GM19455 (cell line): ENCODE measurements around the gene SLC18A2.
A peak's percentile ranks its signal among the peaks of the same experiment; 100 is the strongest.
"Not testable (repeated sequence)": the region's sequence is repeated elsewhere in the genome, so short reads cannot be mapped to it uniquely, and the experiment has no call there.

Experiments used
- ATAC-seq: cut with Tn5 transposase; IDR thresholded peaks from one replicate; pipeline ENCODE4 v1.9.1; 2021; ENCODE audit not compliant: unreplicated experiment

SLC18A2 gene

GRCh38 chr10:117240621-117241529 lies at the start of gene SLC18A2:
Gene SLC18A2, plus strand, starts transcription at chr10:117241114. Its CDS starts 580 bp downstream, at chr10:117241694.
- no peak for ATAC-seq

DNA sequence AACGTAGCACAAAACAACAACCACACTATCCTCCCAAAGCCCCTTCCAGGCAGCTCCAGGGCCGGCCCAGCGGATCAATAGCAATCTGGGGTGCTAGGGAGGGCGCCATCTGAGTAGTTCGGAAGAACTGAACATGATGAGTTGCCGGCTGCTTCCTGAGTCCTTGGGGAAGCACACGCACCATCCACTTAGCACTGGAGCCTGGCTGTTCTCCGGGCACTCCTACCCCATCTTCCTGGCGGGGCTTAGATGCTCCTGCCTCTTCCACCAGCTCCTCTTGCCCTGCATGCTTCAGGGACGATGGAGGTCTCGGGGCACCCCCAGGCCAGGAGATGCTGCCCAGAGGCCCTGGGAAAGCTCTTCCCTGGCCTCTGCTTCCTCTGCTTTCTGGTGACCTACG lies 43.7 kb upstream of the SLC18A2 start, which contains the start of gene KCNK18:
Gene KCNK18, plus strand, starts transcription at position 301 of the 400 bp plus-strand sequence. Its CDS starts 0 bp downstream, at position 301.
- no peak for ATAC-seq

DNA sequence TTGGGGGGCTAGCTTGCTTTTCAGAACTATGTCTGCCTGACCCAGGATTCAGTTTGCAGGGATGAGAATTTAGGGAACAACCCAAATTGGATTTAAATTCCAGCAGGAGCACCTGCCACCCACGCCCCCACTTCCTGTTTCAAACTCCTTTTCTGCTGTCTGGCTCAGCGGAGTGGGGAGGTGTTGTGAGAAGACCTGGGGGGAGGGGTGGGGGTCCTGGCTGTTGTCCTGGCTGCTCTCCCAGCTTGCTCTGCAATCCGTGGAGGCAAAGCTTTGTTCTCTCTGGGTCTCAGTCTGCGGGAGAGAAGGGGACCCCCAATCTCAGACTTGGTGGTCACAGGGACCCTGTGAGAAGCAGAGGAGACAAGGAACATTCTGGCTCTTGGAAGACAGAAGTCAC lies 42.8 kb upstream of the SLC18A2 start:
- ATAC-seq: no peak

DNA sequence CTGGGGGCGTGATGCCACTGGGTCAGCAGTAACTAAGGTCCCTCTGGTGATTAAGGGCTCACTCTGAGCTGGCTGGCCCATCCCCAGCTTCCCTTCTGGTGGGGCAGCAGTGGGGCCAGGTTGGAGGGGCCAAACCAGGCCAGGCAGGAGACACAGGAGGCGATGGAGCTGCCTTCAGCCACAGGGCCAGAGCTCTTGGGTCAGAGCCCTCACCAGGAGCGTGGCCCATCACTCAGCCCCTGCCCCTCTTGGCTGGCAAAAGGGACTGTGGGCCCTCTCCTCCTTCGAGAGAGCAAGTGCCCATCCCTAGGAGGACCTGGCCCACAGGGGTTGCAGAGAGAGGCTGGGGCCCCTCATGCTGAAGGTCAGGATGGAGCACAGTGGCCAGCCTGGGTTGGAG lies 39.1 kb upstream of the SLC18A2 start:
- no peak for ATAC-seq

DNA sequence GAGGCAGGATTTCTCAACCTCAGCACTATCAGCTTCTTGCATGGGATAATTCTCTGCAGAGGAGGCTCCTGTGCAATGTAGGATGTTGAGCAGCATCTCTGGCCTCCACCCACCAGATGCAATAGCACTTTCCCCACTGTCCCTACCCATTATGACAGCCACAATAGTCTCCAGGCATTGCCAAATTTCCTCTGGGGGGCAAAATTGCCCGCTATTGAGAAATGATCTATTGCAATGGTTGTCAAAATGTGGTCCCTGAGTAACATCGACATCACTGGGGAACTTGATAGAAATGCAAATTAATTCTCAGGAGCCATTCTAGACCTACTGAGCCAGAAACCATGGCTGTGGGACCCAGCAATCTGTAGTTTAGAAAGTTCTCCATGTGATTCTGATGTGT lies 36.6 kb upstream of the SLC18A2 start:
- no peak for ATAC-seq

GRCh38 chr10:117212176-117212575 lies 28.7 kb upstream of the SLC18A2 start:
- no peak for ATAC-seq

GRCh38 chr10:117214401-117214800 lies 26.5 kb upstream of the SLC18A2 start:
- no peak for ATAC-seq

GRCh38 chr10:117215079-117215478 lies 25.8 kb upstream of the SLC18A2 start:
- no peak for ATAC-seq

DNA sequence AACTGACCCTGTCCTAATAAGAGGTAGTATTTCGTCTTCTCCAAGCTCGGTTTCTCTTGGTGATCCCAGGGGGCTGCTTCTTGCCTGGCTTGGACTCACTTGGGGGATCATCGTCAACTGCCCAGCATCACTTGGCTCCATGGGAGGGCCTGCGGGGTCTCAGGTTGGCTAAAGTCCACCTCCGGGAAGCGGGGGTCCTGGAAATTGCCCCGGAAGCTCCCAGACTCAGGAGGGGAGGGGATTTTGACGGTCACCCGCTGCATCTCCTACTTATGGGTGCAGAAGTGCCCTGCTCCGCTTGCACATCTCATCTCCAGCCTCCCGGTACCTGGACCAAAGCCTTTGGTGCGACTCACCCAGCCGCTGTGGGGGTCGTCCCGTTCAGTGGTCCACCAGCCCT lies 24.9 kb upstream of the SLC18A2 start:
- ATAC-seq: no peak

- peak; percentile 87 for ATAC-seq
Observed at GRCh38 chr10:117216611-117217195, 24.2 kb upstream of the SLC18A2 start.

- ATAC-seq: peak; percentile 53
Observed at GRCh38 chr10:117217196-117217761, 23.6 kb upstream of the SLC18A2 start.

- ATAC-seq: no peak
Observed at GRCh38 chr10:117218654-117219053, 22.3 kb upstream of the SLC18A2 start.

DNA sequence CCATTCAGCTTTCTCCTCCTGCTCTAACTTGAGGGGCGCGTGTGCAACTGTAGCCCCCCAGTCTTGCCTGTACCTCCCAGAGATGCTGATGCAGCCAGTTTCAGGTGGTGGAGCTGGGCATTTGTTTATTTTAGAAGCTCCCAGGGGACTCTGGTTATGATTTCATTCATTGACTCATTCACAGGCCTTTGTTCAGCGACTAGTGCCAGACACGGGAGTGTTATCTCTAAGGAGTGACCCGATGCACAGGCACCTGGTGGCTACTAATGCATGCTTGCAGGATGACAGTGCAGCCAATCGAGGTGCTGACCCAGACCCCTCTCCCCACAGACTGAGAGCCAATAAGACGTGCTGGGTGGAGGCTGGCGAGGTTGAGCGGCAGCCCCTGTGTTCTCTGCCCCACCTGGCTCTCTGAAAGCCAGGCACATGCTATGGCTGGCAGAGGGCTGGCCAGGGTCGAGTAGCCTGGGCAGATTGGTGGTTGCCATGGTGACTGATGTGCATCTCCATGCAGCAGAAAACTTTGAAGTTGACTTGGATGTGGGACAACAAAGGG lies 19.7 kb upstream of the SLC18A2 start:
- no peak for ATAC-seq

GRCh38 chr10:117222552-117222951 lies 18.4 kb upstream of the SLC18A2 start:
- no peak for ATAC-seq

DNA sequence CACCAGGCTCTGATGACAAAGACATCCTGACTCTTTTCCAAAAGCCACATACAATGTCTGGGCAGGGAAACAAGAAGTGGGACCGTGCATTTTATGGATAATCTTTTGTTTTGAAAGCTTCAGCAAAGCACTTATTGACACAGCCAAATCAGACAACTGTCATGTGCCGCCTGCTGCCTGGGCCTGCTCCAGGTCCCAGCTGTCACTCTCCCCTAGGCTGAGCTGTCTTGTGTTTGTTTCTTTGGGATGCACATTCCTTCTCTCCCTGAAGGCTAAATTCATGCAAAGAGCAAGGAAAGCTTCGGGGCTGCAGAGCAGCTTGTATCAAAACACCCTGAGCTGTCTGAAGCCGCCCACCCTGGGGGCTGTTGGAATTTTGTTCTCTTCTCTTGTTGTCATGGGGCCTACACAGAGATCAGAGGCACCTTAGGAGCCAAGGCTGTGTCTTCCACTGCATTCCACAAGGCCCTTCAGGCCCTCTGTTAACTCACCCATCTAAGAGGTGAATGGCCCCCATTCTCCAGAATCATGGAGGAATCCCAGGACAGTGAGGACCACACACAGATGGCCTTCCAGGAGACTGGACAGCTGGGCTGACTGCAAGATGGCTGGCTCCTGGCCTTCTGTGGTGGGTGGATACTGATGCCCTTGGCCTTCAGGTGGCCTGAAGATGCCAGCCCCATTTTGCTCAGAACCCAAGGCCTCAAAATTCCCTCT lies 17.8 kb upstream of the SLC18A2 start:
- no peak for ATAC-seq

- ATAC-seq: no peak
Observed at GRCh38 chr10:117223693-117224430, 17.1 kb upstream of the SLC18A2 start.

- ATAC-seq: no peak
Observed at GRCh38 chr10:117224881-117225280, 16.0 kb upstream of the SLC18A2 start.

DNA sequence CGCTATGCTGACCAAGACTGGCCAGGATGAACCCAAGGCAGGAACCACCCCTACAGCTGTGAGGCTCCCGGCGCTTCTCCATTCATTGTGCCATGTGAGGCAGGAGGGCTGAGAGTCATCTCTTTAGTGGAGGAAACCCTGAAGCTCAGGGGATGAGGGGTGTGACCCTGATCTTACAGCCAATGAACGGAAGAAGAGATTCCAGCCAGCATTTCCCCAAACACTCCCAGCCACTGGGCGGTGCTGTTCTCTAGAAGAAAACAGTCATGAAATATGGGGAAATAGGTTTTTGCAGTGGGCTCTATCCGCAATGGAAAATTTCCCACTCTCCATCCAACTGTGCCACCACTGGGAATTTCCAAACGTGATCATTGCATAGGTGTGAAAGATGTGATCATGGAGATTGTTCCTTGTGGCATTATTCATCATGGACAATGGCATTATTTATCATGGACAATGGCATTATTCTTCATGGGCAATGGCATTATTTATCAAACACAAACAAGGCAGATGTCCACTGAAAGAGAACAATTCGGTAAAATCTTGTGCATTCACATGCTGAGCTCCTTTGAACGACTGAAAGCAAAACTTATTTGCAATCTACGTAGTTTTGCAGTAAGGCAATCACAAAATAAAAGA lies 14.0 kb upstream of the SLC18A2 start:
- ATAC-seq: no peak

GRCh38 chr10:117228210-117228609 lies 12.7 kb upstream of the SLC18A2 start:
- no peak for ATAC-seq

GRCh38 chr10:117230107-117230506 lies 10.8 kb upstream of the SLC18A2 start:
- ATAC-seq: not testable (repeated sequence)
